Measurements from ENCODE around the gene NFATC1.

The NFATC1 gene

DNA sequence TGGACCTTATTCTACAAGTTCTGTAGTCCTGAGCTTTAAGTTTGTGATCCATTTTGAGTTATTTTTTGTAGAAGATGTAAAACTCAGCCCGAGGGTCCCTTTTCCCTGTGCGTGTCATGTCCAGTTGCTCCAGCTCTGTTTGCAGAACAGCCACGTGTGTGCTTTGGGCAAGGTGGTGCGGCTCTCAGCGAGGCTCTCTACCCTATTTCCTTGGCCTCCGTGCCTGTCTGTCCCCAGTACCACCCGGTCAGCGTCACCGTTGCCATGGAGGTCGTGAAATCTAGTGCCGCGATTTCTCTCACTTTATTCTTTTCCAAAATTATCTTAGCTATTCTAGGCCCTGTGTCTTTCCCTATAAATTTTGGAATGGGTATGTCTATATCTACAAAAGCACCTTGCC, 142.9 kb downstream of the NFATC1 start:
- Histone ChIP-seq H3K4me1 (ENCODE audit: insufficient read depth, poor library complexity, severe bottlenecking) (no peaks in the 10 kb centered on the region), H3K9me3 (ENCODE audit: severe bottlenecking) (no peaks in the 10 kb centered on the region), H3K27me3 (ENCODE audit: insufficient read depth, poor library complexity, severe bottlenecking) (peaks cover 42% of the 10 kb centered on the region), H3K27ac (ENCODE audit: poor library complexity, severe bottlenecking) (no peak overlapping the region), H3K4me3 (ENCODE audit: severe bottlenecking) (no peak overlapping the region), H3K36me3 (ENCODE audit: low read depth) (no peaks in the 10 kb centered on the region)
- TF ChIP-seq CTCF (IDR thresholded peaks at IDR 0.05; ENCODE audit: poor library complexity, severe bottlenecking): no peak
- ATAC-seq (ENCODE audit: low read depth) (no peak), DNase-seq (ENCODE audit: low spot score) (no peak)

DNA sequence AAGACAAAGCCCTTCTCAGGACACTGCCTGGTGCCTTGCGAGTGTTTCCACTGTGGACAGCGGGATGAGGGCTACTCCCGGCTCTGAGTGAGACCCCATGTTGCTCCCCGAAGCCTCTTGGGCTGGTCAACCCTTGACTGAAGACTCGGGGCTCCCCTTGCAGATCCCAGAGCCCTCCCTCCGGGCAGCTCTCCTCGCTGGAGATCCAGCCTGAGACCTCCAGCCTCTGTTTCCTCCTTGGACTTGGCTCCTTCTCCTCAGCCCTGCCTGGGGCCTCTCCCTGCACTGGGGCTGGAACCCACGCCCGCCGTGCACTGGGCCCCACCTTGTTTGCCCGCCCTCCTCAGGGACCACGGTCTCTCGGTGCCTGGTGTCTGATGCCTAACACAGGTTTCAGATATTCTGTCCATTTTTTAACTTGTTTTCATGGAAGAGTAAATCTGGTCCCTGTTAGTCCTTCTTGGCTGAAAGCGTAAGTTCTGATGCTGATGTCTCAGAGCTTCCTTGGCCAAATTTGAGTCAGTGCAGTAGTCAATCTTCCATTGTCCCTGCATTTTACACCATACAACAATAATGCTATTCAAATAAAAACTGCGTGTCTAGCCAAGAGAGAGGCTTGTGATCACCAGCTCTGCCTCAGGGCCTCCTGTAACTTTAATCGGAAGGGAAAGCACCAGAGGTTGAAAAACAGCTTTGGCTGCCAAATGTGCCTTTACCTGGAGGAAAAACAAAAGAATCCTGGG, 144.6 kb downstream of the NFATC1 start:
- ATAC-seq (ENCODE audit: low read depth) (0 out of 3 replicates have a peak, but pooled peaks have one; percentile 12), DNase-seq (ENCODE audit: low spot score) (no peak)
- H3K9me3 ChIP-seq (ENCODE audit: severe bottlenecking): no peaks in the 10 kb centered on the region
- H3K4me3 ChIP-seq (ENCODE audit: severe bottlenecking): no peak overlapping the region
- no peaks in the 10 kb centered on the region for H3K4me1 ChIP-seq (ENCODE audit: insufficient read depth, poor library complexity, severe bottlenecking)
- TF ChIP-seq CTCF (IDR thresholded peaks at IDR 0.05; ENCODE audit: poor library complexity, severe bottlenecking): no peak
- H3K27me3 ChIP-seq (ENCODE audit: insufficient read depth, poor library complexity, severe bottlenecking): peaks cover 29% of the 10 kb centered on the region
- H3K27ac ChIP-seq (ENCODE audit: poor library complexity, severe bottlenecking): no peak overlapping the region
- no peaks in the 10 kb centered on the region for H3K36me3 ChIP-seq (ENCODE audit: low read depth)

- TF ChIP-seq CTCF (IDR thresholded peaks at IDR 0.05; ENCODE audit: poor library complexity, severe bottlenecking): no peak
- H3K27ac ChIP-seq (ENCODE audit: poor library complexity, severe bottlenecking): no peak overlapping the region
- no peak overlapping the region for H3K4me3 ChIP-seq (ENCODE audit: severe bottlenecking)
- H3K9me3 ChIP-seq (ENCODE audit: severe bottlenecking): no peaks in the 10 kb centered on the region
- H3K27me3 ChIP-seq (ENCODE audit: insufficient read depth, poor library complexity, severe bottlenecking): peaks cover 24% of the 10 kb centered on the region
- no peaks in the 10 kb centered on the region for H3K36me3 ChIP-seq (ENCODE audit: low read depth)
- DNase-seq (ENCODE audit: low spot score): no peak
- no peaks in the 10 kb centered on the region for H3K4me1 ChIP-seq (ENCODE audit: insufficient read depth, poor library complexity, severe bottlenecking)
- no peak; the same call in 2 of the 3 replicates for ATAC-seq (ENCODE audit: low read depth)
Observed at GRCh38 chr18:79540904-79541282, 145.2 kb downstream of the NFATC1 start.

GRCh38 chr18:79542213-79542612, 146.5 kb downstream of the NFATC1 start:
- no peak for DNase-seq (ENCODE audit: low spot score)
- ATAC-seq (ENCODE audit: low read depth): no peak
- peaks cover 24% of the 10 kb centered on the region for H3K27me3 ChIP-seq (ENCODE audit: insufficient read depth, poor library complexity, severe bottlenecking)
- H3K27ac ChIP-seq (ENCODE audit: poor library complexity, severe bottlenecking): no peak overlapping the region
- H3K4me3 ChIP-seq (ENCODE audit: severe bottlenecking): no peak overlapping the region
- no peaks in the 10 kb centered on the region for H3K9me3 ChIP-seq (ENCODE audit: severe bottlenecking)
- no peak for TF ChIP-seq CTCF (IDR thresholded peaks at IDR 0.05; ENCODE audit: poor library complexity, severe bottlenecking)
- H3K4me1 ChIP-seq (ENCODE audit: insufficient read depth, poor library complexity, severe bottlenecking): no peaks in the 10 kb centered on the region
- H3K36me3 ChIP-seq (ENCODE audit: low read depth): no peaks in the 10 kb centered on the region
